ENCODE data around the gene BCAP29. TPM values are rescaled to one million over a fixed set of nuclear protein-coding genes. Genes with fewer than 3 reads are reported as not detected.

BCAP29 gene
- total RNA-seq, 1 experiment from 2014 or later: 35.3 TPM

GRCh38 chr7:107591421-107591820, 11.4 kb downstream of the BCAP29 start:
- Mint-ChIP-seq H3K4me1 (ENCODE audit: low read depth, unreplicated experiment) (no peaks in the 10 kb centered on the region), H3K4me3 (ENCODE audit: unreplicated experiment) (no peak overlapping the region), H3K9me3 (ENCODE audit: unreplicated experiment) (no peaks in the 10 kb centered on the region), H3K36me3 (ENCODE audit: insufficient read depth, unreplicated experiment) (peaks cover 5% of the 10 kb centered on the region), H3K27ac (ENCODE audit: unreplicated experiment) (no peak overlapping the region), H3K27me3 (ENCODE audit: insufficient read depth, unreplicated experiment) (no peaks in the 10 kb centered on the region)
- Histone ChIP-seq H3K4me1 (no peaks in the 10 kb centered on the region), H3K27me3 (replicated peaks; ENCODE audit: control insufficient read depth, insufficient read depth, low read length) (no peaks in the 10 kb centered on the region), H3K9me3 (no peaks in the 10 kb centered on the region), H3K36me3 (ENCODE audit: control insufficient read depth, insufficient read depth, low read length) (no peaks in the 10 kb centered on the region), H3K4me3 (ENCODE audit: low read depth, low read length) (no peak overlapping the region)
- BruUV-seq (replicated peaks): no TSS peak
- no peak for DNase-seq
- ChIA-PET CTCF (no interaction called here), POLR2A (no interaction called here)
- TF ChIP-seq CTCF (IDR thresholded peaks at IDR 0.05; ENCODE audit: insufficient read depth in 1 of 2, low read depth in 1 of 2, low read length in 1 of 2, severe bottlenecking in 1 of 2, unreplicated experiment in 1 of 2): no peak
- intact Hi-C loops (cut with micrococcal nuclease; ENCODE audit: unreplicated experiment): no loop called here

GRCh38 chr7:107592361-107593024, 12.4 kb downstream of the BCAP29 start:
- H3K9me3 Mint-ChIP-seq (ENCODE audit: unreplicated experiment): no peaks in the 10 kb centered on the region
- Histone ChIP-seq H3K27me3 (replicated peaks; ENCODE audit: control insufficient read depth, insufficient read depth, low read length) (no peaks in the 10 kb centered on the region), H3K4me3 (ENCODE audit: low read depth, low read length) (no peak overlapping the region), H3K4me1 (no peaks in the 10 kb centered on the region), H3K9me3 (no peaks in the 10 kb centered on the region), H3K36me3 (ENCODE audit: control insufficient read depth, insufficient read depth, low read length) (no peaks in the 10 kb centered on the region)
- no peaks in the 10 kb centered on the region for H3K4me1 Mint-ChIP-seq (ENCODE audit: low read depth, unreplicated experiment)
- no peak for TF ChIP-seq CTCF (IDR thresholded peaks at IDR 0.05; ENCODE audit: insufficient read depth in 1 of 2, low read depth in 1 of 2, low read length in 1 of 2, severe bottlenecking in 1 of 2, unreplicated experiment in 1 of 2)
- DNase-seq: no peak
- H3K4me3 Mint-ChIP-seq (ENCODE audit: unreplicated experiment): no peak overlapping the region
- intact Hi-C loops (cut with micrococcal nuclease; ENCODE audit: unreplicated experiment): no loop called here
- CTCF ChIA-PET: no interaction called here
- no peak overlapping the region for H3K27ac Mint-ChIP-seq (ENCODE audit: unreplicated experiment)
- peaks cover 5% of the 10 kb centered on the region for H3K36me3 Mint-ChIP-seq (ENCODE audit: insufficient read depth, unreplicated experiment)
- POLR2A ChIA-PET: no interaction called here
- BruUV-seq (replicated peaks): no TSS peak
- no peaks in the 10 kb centered on the region for H3K27me3 Mint-ChIP-seq (ENCODE audit: insufficient read depth, unreplicated experiment)

- no peak overlapping the region for H3K27ac Mint-ChIP-seq (ENCODE audit: unreplicated experiment)
- Histone ChIP-seq H3K27me3 (replicated peaks; ENCODE audit: control insufficient read depth, insufficient read depth, low read length) (no peaks in the 10 kb centered on the region), H3K9me3 (no peaks in the 10 kb centered on the region), H3K4me3 (ENCODE audit: low read depth, low read length) (no peak overlapping the region), H3K4me1 (no peaks in the 10 kb centered on the region), H3K36me3 (ENCODE audit: control insufficient read depth, insufficient read depth, low read length) (no peaks in the 10 kb centered on the region)
- H3K4me3 Mint-ChIP-seq (ENCODE audit: unreplicated experiment): no peak overlapping the region
- BruUV-seq (replicated peaks): no TSS peak
- DNase-seq: no peak
- ChIA-PET CTCF (no interaction called here), POLR2A (no interaction called here)
- H3K27me3 Mint-ChIP-seq (ENCODE audit: insufficient read depth, unreplicated experiment): no peaks in the 10 kb centered on the region
- TF ChIP-seq CTCF (IDR thresholded peaks at IDR 0.05; ENCODE audit: insufficient read depth in 1 of 2, low read depth in 1 of 2, low read length in 1 of 2, severe bottlenecking in 1 of 2, unreplicated experiment in 1 of 2): no peak
- intact Hi-C loops (cut with micrococcal nuclease; ENCODE audit: unreplicated experiment): no loop called here
- H3K36me3 Mint-ChIP-seq (ENCODE audit: insufficient read depth, unreplicated experiment): peaks cover 5% of the 10 kb centered on the region
- no peaks in the 10 kb centered on the region for H3K4me1 Mint-ChIP-seq (ENCODE audit: low read depth, unreplicated experiment)
- H3K9me3 Mint-ChIP-seq (ENCODE audit: unreplicated experiment): no peaks in the 10 kb centered on the region
Observed at GRCh38 chr7:107593025-107593410, 13.0 kb downstream of the BCAP29 start.
